Pancreas (tissue), 10 donors: Measurements from ENCODE around the gene FAM228A. TPM values are rescaled to one million over a fixed set of nuclear protein-coding genes. Genes with fewer than 3 reads are reported as not detected.

Source experiments
- ATAC-seq, 4 donors: fragments of 200-7000 bp; cut with Tn5 transposase; one replicate each; pipeline versions ENCODE4 v1.8.0 to v1.9.1; 2020; ENCODE audit warnings: mild to moderate bottlenecking in 4 of 4, moderate library complexity in 4 of 4
- DNase-seq, 6 donors: peaks; one replicate each; pipeline ENCODE4 v3.0.0-alpha.2; 2020
- FAIRE-seq: peaks from 2 replicates; lab custom pipeline; 2012; peaks lifted over from hg19 to GRCh38; lab: Jason Lieb, UNC
- H3K27ac ChIP-seq, 4 donors: fragments of 200-600 bp; sonication (generic); 1 replicate in 3 of 4; 2 replicates in 1 of 4; pipeline versions ENCODE4 v1.5.0 to v1.8.0; 2020
- H3K27me3 ChIP-seq, 4 donors: fragments of 200-600 bp; one replicate each; pipeline ENCODE4 v1.8.0; 2021
- H3K36me3 ChIP-seq, 3 donors: fragments of 200-600 bp; sonication (generic) in 1 of 3; one replicate each; pipeline versions ENCODE4 v1.5.0 to v1.8.0; 2020 to 2021
- H3K4me1 ChIP-seq, 3 donors: fragments of 200-600 bp; one replicate each; pipeline ENCODE4 v1.8.0; 2021
- H3K4me3 ChIP-seq, 4 donors: fragments of 200-600 bp; sonication (generic) in 2 of 4; one replicate each; pipeline versions ENCODE4 v1.5.0 to v1.8.0; 2020 to 2021
- H3K9me3 ChIP-seq, 4 donors: fragments of 200-600 bp; one replicate each; pipeline ENCODE4 v1.8.0; 2021
- CTCF ChIP-seq, 4 donors: fragments of 200-600 bp; sonication (generic) in 3 of 4; IDR thresholded peaks; one replicate each; pipeline versions ENCODE4 v1.5.0 to v1.8.0; 2021; ENCODE audit warnings: antibody characterized with exemption in 4 of 4
- WGBS, 2 donors: extraction: QIAGEN DNeasy Blood & Tissue Kit; methylation state at CpG; one replicate each; pipeline ENCODE4 v1.1.7; 2013; 5-methylcytosine and 5-hydroxymethylcytosine counted together
- intact Hi-C, 3 donors: fragments of 100-400 bp; cut with DNase I; formaldehyde crosslinking; loops; one replicate each; pipeline versions ENCODE4 v1.11.1 to v1.14.2; 2022
- polyA plus RNA-seq, 2 donors: library from polyadenylated mRNA; stranded (reverse); fragments of 200-250 nt; gene quantifications; one replicate each; pipeline ENCODE4 v1.2.3, GENCODE V29; 2013
- total RNA-seq, 6 donors: library from RNA; stranded (reverse); fragmentation: NEBNext Ultra II Directional in 4 of 6; extraction: Animal tissue kit (Norgen Biotek cat#: 25700) in 4 of 6; gene quantifications; one replicate each; pipeline versions ENCODE4 v1.2.1 to v1.2.4, GENCODE V29; 2021 to 2023
- donor health status: healthy with polysubstance abuse.
- donor health status: DM: no; HTN: no; CAD: no; lungs with moderate emphysema.
- donor health status: DM: no; HTN: no; CAD: no.
- donor health status: control.
- donor health status: control.
- donor health status: Bipolar disorder and iron deficiency.
- donor health status: DM: yes; HTN: yes; CAD: no.
- donor health status: DM: no; HTN: no; CAD: no.
- donor health status: DM: no; HTN: no; CAD: no.
- donor health status: DM: yes; HTN: yes; CAD: no.

Gene FAM228A
- total and polyA plus RNA-seq, 8 donors: 0.19 to 0.56 (median 0.34) TPM; not detected in 1

- ATAC-seq: no peak
- FAIRE-seq: no peak
- Histone ChIP-seq H3K36me3 (peaks cover 2 to 60% (median 29%) of the 10 kb centered on the region in 3 donors), H3K27me3 (no peaks in the 10 kb centered on the region), H3K27ac (no peak overlapping the region), H3K4me1 (no peaks in the 10 kb centered on the region), H3K9me3 (no peaks in the 10 kb centered on the region), H3K4me3 (no peak overlapping the region)
- intact Hi-C loops: no loop called here
- DNase-seq: no peak
- 88 to 91% methylated on average over 17 of the region's 17 CpGs for WGBS, 2 donors
- TF ChIP-seq CTCF (IDR thresholded peaks at IDR 0.05): no peak
These were observed 34.7 kb downstream of the FAM228A start for GRCh38 chr2:24209389-24210105.

GRCh38 chr2:24210106-24210455, 35.2 kb downstream of the FAM228A start:
- DNase-seq (no peak), FAIRE-seq (no peak), ATAC-seq (no peak)
- H3K27me3 ChIP-seq: no peaks in the 10 kb centered on the region
- H3K9me3 ChIP-seq: no peaks in the 10 kb centered on the region
- peaks cover 2 to 59% (median 24%) of the 10 kb centered on the region in 3 donors for H3K36me3 ChIP-seq
- TF ChIP-seq CTCF (IDR thresholded peaks at IDR 0.05): no peak
- intact Hi-C loops: no loop called here
- no peak overlapping the region for H3K27ac ChIP-seq
- H3K4me3 ChIP-seq: no peak overlapping the region
- H3K4me1 ChIP-seq: no peaks in the 10 kb centered on the region
- WGBS, 2 donors: 95 to 100% methylated on average over 2 of the region's 2 CpGs

GRCh38 chr2:24210723-24211122, 35.9 kb downstream of the FAM228A start:
- TF ChIP-seq CTCF (IDR thresholded peaks at IDR 0.05): no peak
- H3K4me3 ChIP-seq: no peak overlapping the region
- ATAC-seq (no peak), DNase-seq (no peak), FAIRE-seq (no peak)
- H3K27ac ChIP-seq: no peak overlapping the region
- no peaks in the 10 kb centered on the region for H3K9me3 ChIP-seq
- no peaks in the 10 kb centered on the region for H3K4me1 ChIP-seq
- H3K36me3 ChIP-seq: peaks cover 2 to 58% (median 22%) of the 10 kb centered on the region in 3 donors
- no peaks in the 10 kb centered on the region for H3K27me3 ChIP-seq
- intact Hi-C loops: no loop called here
- WGBS, 2 donors: 94 to 97% methylated on average over 21 of the region's 21 CpGs

GRCh38 chr2:24211408-24211807, 36.6 kb downstream of the FAM228A start:
- no peak for DNase-seq
- no peak for ATAC-seq
- no peak overlapping the region for H3K27ac ChIP-seq
- TF ChIP-seq CTCF (IDR thresholded peaks at IDR 0.05): no peak
- no peaks in the 10 kb centered on the region for H3K9me3 ChIP-seq
- H3K36me3 ChIP-seq: peaks cover 2 to 64% (median 22%) of the 10 kb centered on the region in 3 donors
- H3K4me1 ChIP-seq: no peaks in the 10 kb centered on the region
- 81 to 82% methylated on average over 7 of the region's 7 CpGs for WGBS, 2 donors
- H3K4me3 ChIP-seq: no peak overlapping the region
- no peak for FAIRE-seq
- intact Hi-C loops: no loop called here
- no peaks in the 10 kb centered on the region for H3K27me3 ChIP-seq

GRCh38 chr2:24214880-24215279, 40.0 kb downstream of the FAM228A start:
- no peak for TF ChIP-seq CTCF (IDR thresholded peaks at IDR 0.05)
- FAIRE-seq (no peak), ATAC-seq (no peak), DNase-seq (no peak)
- WGBS, 2 donors: 89 to 94% methylated on average over 3 of the region's 3 CpGs
- no peak overlapping the region for H3K4me3 ChIP-seq
- H3K36me3 ChIP-seq: peaks cover 0 to 62% (median 0%) of the 10 kb centered on the region in 3 donors
- H3K27ac ChIP-seq: no peak overlapping the region
- H3K4me1 ChIP-seq: no peaks in the 10 kb centered on the region
- H3K9me3 ChIP-seq: no peaks in the 10 kb centered on the region
- intact Hi-C loops: no loop called here
- H3K27me3 ChIP-seq: no peaks in the 10 kb centered on the region
